CD1c-positive myeloid dendritic cell (primary cell): ENCODE results near the gene GPR155.
"Not testable (repeated sequence)": the region's sequence is repeated elsewhere in the genome, so short reads cannot be mapped to it uniquely, and the experiment has no call there.

Source experiments
- DNase-seq: peaks from one replicate; pipeline ENCODE4 v3.0.0-alpha.2; 2016; ENCODE audit errors: extremely low spot score

The GPR155 gene

DNA sequence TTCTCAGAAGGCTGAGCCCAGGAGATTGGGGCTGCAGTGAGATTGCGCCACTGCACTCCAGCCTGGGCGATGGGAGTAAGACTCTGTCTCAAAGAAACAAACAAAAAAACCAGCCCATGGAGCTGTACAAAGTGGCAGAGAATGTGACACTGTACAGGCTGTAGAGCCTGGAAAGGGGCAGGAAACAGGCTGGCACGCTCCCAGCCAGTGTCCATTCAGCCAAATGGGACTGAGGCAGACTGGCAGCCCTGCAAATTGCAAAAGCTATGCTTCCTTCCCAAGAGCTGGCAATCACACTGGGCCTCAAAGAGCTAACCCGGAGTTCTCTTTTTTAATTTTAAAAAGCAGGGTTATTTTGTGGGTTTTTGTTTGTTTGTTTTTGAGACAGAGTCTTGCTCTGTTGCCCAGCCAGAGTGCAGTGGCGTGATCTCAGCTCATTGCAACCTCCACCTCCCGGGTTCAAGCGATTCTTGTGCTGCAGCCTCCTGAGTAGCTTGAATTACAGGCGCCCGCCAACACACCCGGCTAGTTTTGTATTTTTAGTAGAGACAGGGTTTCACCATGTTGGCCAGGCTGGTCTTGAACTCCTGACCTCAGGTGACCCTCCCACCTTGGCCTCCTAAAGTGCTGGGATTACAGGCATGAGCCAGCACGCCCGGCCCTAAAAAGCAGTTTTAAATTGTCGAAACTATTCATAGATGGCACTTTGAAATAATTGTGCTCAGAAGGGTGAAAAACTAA lies 48.5 kb downstream of the GPR155 start:
- no peak for DNase-seq

DNA sequence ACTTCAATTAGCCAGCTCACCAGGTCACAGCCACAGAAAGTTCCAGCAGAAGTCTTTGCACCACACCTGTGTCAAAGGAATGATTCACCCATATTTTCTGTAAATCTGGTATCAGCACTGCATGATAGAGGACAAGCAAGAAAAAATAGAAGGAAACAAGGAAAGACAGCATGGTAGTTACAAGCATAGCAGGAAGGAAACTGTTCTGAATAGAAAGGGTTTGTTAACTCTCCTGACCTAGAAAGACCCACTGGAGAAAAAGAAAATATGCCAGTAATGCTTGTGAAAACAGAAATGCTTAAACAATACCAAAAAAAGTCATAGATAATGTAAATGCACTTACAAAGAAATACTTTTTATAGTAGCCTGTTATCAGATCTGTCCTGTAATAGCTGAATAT lies 50.5 kb downstream of the GPR155 start:
- no peak for DNase-seq

DNA sequence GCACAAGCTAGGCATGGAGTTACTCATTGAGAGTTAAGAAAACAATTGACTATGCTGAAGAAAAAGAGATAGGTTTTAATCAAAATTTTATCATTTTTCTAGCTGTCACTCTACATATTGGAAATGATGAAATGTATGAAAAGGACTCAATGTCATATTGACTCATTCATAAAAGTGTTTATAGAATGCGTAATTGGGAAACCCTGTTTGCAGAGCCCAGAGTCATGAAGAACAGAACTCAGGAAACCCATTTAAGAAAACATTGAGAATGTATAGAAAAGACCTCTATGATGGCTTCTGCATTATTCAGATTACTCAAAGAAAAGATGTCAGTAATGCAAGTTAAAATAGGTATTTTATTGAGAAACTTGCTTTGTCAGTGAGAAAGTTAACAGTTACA lies 54.9 kb downstream of the GPR155 start:
- no peak for DNase-seq

- no peak for DNase-seq
Measured at GRCh38 chr2:174430066-174430465, 56.8 kb downstream of the GPR155 start.

GRCh38 chr2:174428214-174428613 lies 58.6 kb downstream of the GPR155 start:
- no peak for DNase-seq

DNA sequence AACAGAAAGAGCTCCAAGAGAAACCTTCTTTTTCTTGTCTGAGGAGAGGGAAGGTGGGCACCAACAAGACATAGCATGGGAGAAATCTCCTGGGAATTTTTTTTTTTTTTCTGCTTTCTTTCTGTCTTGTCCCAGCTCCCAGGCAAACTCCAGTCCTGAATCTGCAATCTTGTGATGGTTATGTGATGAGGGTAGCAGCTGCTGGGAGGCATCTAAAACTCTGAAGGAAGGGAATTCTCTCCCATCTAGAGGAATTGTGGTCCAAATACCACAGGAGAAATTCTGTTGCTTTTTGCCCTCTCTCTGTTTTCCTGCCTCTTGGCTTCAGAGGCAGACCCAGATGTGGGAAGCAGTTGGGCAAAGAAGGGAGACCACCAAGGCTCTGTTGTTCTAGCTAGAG lies 74.6 kb downstream of the GPR155 start:
- no peak for DNase-seq

DNA sequence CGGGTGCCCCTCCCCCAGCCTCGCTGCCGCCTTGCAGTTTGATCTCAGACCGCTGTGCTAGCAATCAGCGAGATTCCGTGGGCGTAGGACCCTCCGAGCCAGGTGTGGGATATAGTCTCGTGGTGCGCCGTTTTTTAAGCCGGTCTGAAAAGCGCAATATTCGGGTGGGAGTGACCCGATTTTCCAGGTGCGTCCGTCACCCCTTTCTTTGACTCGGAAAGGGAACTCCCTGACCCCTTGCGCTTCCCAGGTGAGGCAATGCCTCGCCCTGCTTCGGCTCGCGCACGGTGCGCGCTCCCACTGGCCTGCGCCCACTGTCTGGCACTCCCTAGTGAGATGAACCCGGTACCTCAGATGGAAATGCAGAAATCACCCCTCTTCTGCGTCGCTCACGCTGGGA lies 76.8 kb downstream of the GPR155 start:
- DNase-seq = not testable (repeated sequence)

DNA sequence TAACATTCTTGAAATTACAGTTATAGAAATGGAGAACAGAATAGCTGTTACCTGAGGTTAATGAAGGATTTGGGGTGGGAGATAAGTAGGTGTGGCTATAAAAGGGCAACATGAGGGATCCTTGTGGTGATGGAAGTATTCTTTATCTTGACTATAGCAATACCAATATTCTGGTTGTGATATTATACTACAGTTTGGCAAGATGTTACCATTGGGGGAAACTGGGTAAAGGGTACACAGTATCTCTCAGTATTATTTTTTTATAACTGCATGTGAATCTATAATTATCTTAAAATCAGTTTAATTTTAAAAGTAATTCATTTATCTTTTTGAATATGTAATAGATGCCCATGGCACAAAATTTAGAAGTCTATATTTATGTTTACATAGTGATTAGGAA lies 83.2 kb downstream of the GPR155 start:
- DNase-seq = no peak

- DNase-seq = no peak
Measured at GRCh38 chr2:174400853-174401252, 86.0 kb downstream of the GPR155 start.

DNA sequence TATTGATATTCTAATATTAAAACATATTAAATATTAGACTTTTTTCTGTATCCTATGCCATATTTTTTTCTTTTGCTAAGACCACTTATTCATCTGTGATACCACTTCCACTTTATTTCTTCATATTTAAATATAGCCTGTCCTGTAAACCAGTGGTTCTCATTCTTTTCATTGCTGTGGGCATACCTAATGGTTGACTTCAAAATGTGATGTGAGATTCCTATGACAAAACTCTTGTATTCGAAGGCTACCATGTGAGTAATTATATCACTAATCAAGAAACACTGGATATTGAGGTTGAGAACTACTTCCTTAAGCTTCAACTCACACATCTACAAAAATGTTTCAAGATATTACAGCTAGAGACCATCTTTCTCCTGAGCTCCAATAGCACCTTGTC lies 87.7 kb downstream of the GPR155 start:
- DNase-seq = no peak

DNA sequence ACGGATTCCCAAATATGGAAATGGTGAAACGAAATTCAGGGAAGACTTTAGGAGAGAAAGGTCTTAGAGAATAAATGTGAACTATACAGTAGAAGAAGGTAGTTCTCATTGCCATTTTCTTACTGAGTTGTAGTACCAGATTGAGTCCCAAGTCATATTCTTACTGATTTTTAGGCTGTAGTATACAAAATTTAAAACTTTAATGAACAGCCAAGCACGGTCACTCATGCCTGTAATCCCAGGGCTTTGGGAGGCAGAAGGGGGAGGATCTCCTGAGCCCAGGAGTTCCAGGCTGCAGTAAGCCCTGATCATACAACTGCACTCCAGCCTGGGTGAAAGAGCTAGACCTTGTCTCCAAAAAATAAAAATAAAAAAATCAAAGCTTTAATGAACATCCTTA lies 89.1 kb downstream of the GPR155 start:
- no peak for DNase-seq

DNA sequence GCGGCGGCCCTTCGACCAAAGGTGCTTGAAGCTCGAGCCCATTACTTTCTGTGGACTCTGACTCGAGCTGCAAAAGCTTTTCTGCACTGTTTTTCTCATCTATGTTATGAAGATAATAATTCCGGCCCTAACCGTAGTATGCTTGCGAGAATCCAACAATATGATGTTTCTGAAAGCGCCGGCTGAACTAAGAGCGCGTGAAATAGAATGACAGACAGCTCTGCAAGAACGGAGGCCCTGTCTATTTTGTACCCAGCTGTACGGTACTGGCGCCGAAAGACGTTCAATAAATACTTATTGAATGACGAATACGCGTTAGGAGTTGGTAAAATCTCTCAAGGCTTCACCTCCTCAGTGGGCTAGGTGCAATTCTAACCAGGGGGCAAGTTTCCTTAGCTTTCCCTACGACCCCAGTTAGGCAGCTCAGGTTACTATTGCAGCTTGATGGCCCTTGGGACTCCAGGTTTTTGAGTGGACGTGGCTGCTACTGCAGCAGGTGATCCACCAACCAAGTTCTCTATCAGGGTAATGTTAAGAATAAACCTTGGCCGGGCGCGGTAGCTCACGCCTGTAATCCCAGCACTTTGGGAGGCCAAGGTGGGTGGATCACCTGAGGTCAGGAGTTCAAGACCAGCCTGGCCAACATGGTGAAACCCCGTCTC lies 90.7 kb downstream of the GPR155 start:
- no peak for DNase-seq

DNA sequence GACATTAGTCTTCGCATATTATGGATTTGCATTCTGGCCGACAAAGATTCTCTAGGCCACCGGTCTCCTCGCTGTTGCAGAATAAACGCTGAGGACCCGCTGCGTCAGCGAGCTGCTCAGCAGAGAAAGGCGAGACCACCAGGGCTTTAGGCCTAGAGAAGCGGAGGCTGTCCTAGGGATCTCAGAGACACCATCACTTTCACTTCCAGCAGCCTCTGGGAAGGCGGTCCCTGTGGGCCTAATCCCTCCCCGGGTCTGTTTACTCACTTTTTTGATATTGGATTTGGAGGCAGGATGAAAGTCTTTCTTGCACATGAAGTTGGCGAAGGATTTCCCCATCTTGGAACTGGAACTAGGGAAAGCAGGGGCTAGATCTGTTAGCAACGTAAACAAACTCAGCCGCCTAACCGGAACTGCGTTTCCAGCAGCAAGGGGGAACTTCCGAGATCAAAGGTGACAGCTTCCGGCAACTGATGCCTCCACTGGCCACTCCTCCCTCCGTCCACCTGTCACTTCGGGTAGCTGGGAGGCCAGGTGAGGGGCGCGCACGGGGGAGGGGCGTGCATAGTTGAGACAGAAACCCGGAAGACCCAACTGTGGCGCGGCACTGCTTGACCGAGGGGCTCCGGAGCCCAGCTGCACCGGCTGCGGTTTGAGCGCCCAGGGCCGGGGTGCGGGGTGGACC lies 91.4 kb downstream of the GPR155 start, which contains the start of gene SCRN3:
SCRN3 (plus strand) TSS at position 447 of the 685 bp plus-strand sequence. CDS start 2,554 bp downstream, outside the sequence.
- peak; percentile 83 for DNase-seq

GRCh38 chr2:174392706-174393105 lies 94.1 kb downstream of the GPR155 start:
- no peak for DNase-seq

GRCh38 chr2:174390303-174390702 lies 96.5 kb downstream of the GPR155 start:
- not testable (repeated sequence) for DNase-seq

GRCh38 chr2:174389542-174389941 lies 97.3 kb downstream of the GPR155 start:
- no peak for DNase-seq

- peak; percentile 62 for DNase-seq
Measured at GRCh38 chr2:174388706-174389105, 98.1 kb downstream of the GPR155 start.

GRCh38 chr2:174385201-174385600 lies 101.6 kb downstream of the GPR155 start:
- peak; percentile 48 for DNase-seq

GRCh38 chr2:174383796-174384195 lies 103.0 kb downstream of the GPR155 start:
- DNase-seq = peak; percentile 72
